GM12872 (cell line): ENCODE measurements around the gene LVRN.

Source experiments
- TF ChIP-seq, protein P1 (sequence below): IDR thresholded peaks from 3 replicates; pipeline ENCODE4 v1.5.1; 2011; ENCODE audit warnings: low read depth, mild to moderate bottlenecking, low read length, moderate library complexity; ENCODE audit not compliant: insufficient read depth

Gene LVRN

DNA sequence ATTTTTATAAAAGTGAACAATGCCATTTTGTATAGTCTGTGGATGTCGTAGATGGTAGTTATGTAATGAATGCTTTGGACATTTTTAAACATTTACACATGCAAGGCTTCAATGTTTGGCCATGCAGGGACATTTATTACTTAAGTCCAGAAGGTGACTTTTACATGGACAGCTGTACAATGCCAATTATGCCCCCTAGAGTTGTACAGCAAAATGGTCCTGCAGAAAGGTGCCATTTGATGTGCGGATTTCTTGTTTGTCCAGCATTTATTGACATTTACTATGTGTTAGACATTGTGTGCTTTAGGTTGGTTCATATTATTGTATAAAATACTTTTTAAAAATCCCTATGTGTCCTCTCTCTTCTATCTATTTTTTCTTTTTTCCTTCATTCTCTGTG is 100.1 kb downstream of the LVRN start:
- TF ChIP-seq, protein P1, sequence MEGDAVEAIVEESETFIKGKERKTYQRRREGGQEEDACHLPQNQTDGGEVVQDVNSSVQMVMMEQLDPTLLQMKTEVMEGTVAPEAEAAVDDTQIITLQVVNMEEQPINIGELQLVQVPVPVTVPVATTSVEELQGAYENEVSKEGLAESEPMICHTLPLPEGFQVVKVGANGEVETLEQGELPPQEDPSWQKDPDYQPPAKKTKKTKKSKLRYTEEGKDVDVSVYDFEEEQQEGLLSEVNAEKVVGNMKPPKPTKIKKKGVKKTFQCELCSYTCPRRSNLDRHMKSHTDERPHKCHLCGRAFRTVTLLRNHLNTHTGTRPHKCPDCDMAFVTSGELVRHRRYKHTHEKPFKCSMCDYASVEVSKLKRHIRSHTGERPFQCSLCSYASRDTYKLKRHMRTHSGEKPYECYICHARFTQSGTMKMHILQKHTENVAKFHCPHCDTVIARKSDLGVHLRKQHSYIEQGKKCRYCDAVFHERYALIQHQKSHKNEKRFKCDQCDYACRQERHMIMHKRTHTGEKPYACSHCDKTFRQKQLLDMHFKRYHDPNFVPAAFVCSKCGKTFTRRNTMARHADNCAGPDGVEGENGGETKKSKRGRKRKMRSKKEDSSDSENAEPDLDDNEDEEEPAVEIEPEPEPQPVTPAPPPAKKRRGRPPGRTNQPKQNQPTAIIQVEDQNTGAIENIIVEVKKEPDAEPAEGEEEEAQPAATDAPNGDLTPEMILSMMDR = 0 out of 3 replicates have a peak, but pooled peaks have one; percentile 23

DNA sequence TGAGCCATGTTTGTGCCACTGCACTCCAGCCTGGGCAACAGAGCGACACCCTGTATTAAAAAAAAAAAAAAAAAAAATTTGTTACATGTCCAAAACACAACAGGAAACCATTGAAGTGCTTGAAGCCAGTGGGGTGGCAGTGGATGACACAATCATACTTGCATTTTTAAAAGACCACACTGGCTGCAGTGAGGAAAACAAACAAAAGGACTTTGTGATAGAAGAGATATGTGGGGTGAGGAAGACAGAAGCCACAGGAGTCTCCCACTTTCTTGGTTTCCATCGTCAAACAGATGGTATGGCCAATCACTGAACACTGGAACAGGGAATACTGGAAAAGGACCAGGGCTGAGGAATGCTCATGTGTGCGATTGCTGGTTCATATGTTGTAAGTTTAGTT is 101.7 kb downstream of the LVRN start:
- TF ChIP-seq, protein P1 = no peak

DNA sequence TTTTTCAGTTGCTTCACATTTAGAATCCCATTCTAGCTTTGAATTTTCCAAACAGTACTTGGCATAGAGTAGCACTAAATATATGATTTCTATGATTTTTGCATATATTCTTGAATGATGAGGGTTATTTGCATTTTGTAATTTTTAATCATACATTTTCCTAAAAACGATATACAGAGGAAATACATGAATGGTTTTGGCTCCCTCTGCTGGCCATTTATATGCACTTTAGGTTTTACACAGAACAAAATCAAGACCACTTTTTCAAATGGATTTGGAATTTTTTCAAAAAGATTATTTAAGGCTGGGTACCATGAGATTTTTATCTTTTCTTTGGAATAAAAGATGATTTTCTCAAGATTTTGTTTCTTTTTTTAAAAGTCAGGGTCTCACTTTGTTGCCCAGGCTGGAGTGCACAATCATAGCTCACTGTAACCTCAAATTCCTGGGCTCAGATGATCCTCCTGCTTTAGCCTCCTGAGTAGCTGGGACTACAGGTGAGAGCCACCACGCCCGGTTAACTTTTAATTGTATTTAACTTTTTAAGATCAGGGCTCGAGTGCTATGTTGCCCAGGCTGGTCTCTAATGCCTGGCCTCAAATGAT is 105.9 kb downstream of the LVRN start:
- TF ChIP-seq, protein P1 = peak; percentile 53

DNA sequence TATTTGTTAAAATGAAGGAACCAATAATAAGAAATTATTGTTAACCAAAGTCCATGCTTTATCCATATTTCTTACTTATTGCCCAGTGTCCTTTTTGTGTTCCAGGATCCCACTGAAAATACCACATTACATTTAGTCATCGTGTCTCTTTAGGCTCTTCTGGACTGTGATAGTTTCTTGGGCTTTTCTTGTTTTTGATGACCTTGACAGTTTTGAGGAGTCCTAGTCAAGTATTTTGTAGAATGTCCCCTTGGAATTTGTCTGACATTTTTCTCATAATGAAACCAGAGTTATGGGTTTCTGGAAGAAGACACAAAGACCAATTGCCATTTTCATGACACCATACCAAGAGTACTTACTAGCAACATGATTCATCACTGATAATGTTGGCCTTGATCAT is 108.9 kb downstream of the LVRN start:
- TF ChIP-seq, protein P1 = no peak

DNA sequence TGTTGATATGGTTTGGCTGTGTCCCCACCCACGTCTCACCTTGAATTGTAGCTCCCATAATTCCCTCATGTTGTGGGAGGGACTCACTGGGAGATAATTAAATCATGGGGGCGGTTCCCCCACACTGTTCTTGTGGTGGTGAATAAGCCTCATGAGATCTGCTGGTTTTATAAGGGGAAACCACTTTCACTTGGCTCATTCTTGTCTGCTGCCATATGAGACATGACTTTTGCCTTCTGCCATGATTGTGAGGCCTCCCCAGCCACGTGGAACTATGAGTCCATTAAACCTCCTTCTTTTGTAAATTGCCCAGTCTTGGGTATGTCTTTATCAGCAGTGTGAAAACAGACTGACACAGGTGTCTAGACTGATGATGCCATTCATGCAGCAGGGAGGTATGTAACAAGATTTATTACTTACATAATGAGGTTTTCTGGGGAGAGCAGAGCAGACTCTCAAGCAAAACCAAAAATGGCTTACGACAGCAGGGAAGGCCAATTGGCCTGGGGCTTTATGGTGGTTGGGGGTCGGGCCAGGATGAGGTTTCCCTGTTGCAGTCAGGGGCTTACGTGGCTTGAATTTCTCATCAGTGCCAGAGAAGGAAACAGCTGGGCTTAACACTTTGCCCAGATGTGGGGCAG is 113.0 kb downstream of the LVRN start:
- TF ChIP-seq, protein P1 = no peak

DNA sequence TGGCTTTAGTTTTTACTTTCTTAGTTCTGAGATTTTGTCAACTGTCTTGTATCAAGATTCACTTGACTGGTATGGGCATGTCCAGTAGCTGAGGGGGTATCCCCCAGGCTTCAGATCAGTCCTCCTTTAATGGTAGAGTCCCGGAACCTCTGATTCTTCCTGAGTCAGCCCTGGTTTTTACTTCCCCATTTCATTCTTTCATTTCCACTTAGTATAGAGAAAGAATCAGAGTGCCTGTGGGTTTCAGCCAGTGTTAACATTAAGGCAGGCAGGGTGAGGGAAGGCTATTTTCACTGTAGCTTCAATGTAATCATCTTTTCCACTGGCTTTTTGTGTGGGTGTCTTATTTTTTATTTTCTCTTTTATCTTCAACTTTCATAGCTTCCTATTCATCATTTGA is 114.2 kb downstream of the LVRN start:
- TF ChIP-seq, protein P1 = no peak
